ENCODE measurements around the gene ITGAD. TPM values are rescaled to one million over a fixed set of nuclear protein-coding genes. Genes with fewer than 3 reads are reported as not detected.
A peak's percentile ranks its signal among the peaks of the same experiment; 100 is the strongest.
"Not testable (repeated sequence)": the region's sequence is repeated elsewhere in the genome, so short reads cannot be mapped to it uniquely, and the experiment has no call there.

ITGAD gene
- total RNA-seq, 1 donor from 2014 or later, result not detected

- peaks cover 35% of the 10 kb centered on the region for H3K27me3 Mint-ChIP-seq (ENCODE audit: low read depth)
Observed at GRCh38 chr16:31413381-31413780, 20.2 kb downstream of the ITGAD start.

GRCh38 chr16:31413943-31414342, 20.8 kb downstream of the ITGAD start:
- H3K27me3 Mint-ChIP-seq (ENCODE audit: low read depth), result peaks cover 34% of the 10 kb centered on the region
- TF ChIP-seq CTCF (conservative IDR thresholded peaks at IDR 0.05), result no peak
- H3K4me1 Mint-ChIP-seq, result no peaks in the 10 kb centered on the region
- H3K4me3 Mint-ChIP-seq, result no peak overlapping the region
- H3K9me3 Mint-ChIP-seq, result peaks cover 4% of the 10 kb centered on the region
- DNase-seq (ENCODE audit: low read depth, low spot score), result no peak
- H3K36me3 Mint-ChIP-seq (ENCODE audit: low read depth), result no peaks in the 10 kb centered on the region
- H3K27ac Mint-ChIP-seq (ENCODE audit: unreplicated experiment), result no peak overlapping the region

More at GRCh38 chr16:31413381-31413780, 20.2 kb downstream of the ITGAD start:
- H3K27ac Mint-ChIP-seq (ENCODE audit: unreplicated experiment), result peak overlapping the region; percentile 60
- no peak for DNase-seq (ENCODE audit: low read depth, low spot score)
- no peak for TF ChIP-seq CTCF (conservative IDR thresholded peaks at IDR 0.05)
- no peaks in the 10 kb centered on the region for H3K4me1 Mint-ChIP-seq
- H3K9me3 Mint-ChIP-seq, result peaks cover 4% of the 10 kb centered on the region
- H3K36me3 Mint-ChIP-seq (ENCODE audit: low read depth), result no peaks in the 10 kb centered on the region
- H3K4me3 Mint-ChIP-seq, result no peak overlapping the region

- Mint-ChIP-seq H3K36me3 (ENCODE audit: low read depth) (no peaks in the 10 kb centered on the region), H3K27me3 (ENCODE audit: low read depth) (peaks cover 31% of the 10 kb centered on the region)
Observed at GRCh38 chr16:31414706-31415105, 21.6 kb downstream of the ITGAD start.

GRCh38 chr16:31416371-31416770, 23.2 kb downstream of the ITGAD start:
- no peak overlapping the region for H3K27ac Mint-ChIP-seq (ENCODE audit: unreplicated experiment)
- H3K9me3 Mint-ChIP-seq, result peaks cover 4% of the 10 kb centered on the region
- H3K4me3 Mint-ChIP-seq, result no peak overlapping the region
- no peaks in the 10 kb centered on the region for H3K4me1 Mint-ChIP-seq
- TF ChIP-seq CTCF (conservative IDR thresholded peaks at IDR 0.05), result no peak
- no peak for DNase-seq (ENCODE audit: low read depth, low spot score)
- H3K36me3 Mint-ChIP-seq (ENCODE audit: low read depth), result no peaks in the 10 kb centered on the region
- H3K27me3 Mint-ChIP-seq (ENCODE audit: low read depth), result peaks cover 34% of the 10 kb centered on the region

More at GRCh38 chr16:31414706-31415105, 21.6 kb downstream of the ITGAD start:
- Mint-ChIP-seq H3K27ac (ENCODE audit: unreplicated experiment) (no peak overlapping the region), H3K4me1 (no peaks in the 10 kb centered on the region), H3K9me3 (peaks cover 4% of the 10 kb centered on the region), H3K4me3 (no peak overlapping the region)
- no peak for TF ChIP-seq CTCF (conservative IDR thresholded peaks at IDR 0.05)
- no peak for DNase-seq (ENCODE audit: low read depth, low spot score)

- not testable (repeated sequence) for H3K4me3 Mint-ChIP-seq; DNase-seq (ENCODE audit: low read depth, low spot score); H3K36me3 Mint-ChIP-seq (ENCODE audit: low read depth); H3K9me3 Mint-ChIP-seq; H3K27ac Mint-ChIP-seq (ENCODE audit: unreplicated experiment); H3K4me1 Mint-ChIP-seq
- peaks cover 34% of the 10 kb centered on the region for H3K27me3 Mint-ChIP-seq (ENCODE audit: low read depth)
Observed at GRCh38 chr16:31417036-31417435, 23.9 kb downstream of the ITGAD start.

- no peak overlapping the region for H3K27ac Mint-ChIP-seq (ENCODE audit: unreplicated experiment)
- H3K9me3 Mint-ChIP-seq, result peaks cover 4% of the 10 kb centered on the region
- H3K36me3 Mint-ChIP-seq (ENCODE audit: low read depth), result no peaks in the 10 kb centered on the region
- H3K27me3 Mint-ChIP-seq (ENCODE audit: low read depth), result peaks cover 41% of the 10 kb centered on the region
- no peak for DNase-seq (ENCODE audit: low read depth, low spot score)
- no peaks in the 10 kb centered on the region for H3K4me1 Mint-ChIP-seq
- no peak overlapping the region for H3K4me3 Mint-ChIP-seq
- no peak for TF ChIP-seq CTCF (conservative IDR thresholded peaks at IDR 0.05)
Observed at GRCh38 chr16:31417916-31418315, 24.8 kb downstream of the ITGAD start.
